Activated CD8-positive, alpha-beta T cell treated with anti-CD3 and anti-CD28 coated beads, Interleukin-2, amount 10 ng/mL, durations not matched to agents 7 days and 5 days (primary cell): Measurements from ENCODE around the gene BARHL2. TPM values are rescaled to one million over a fixed set of nuclear protein-coding genes. Genes with fewer than 3 reads are reported as not detected.

Experiments used
- ATAC-seq: fragments of 150-1000 bp; cut with Tn5 transposase; one replicate; pipeline ENCODE4 v1.10.0; 2021; ENCODE audit warnings: moderate library complexity
- CTCF ChIA-PET: fragments of 350-600 bp; sonication (Branson Sonifier 250); formaldehyde crosslinking; loops from one replicate; lab custom pipeline; 2021; ENCODE audit warnings: antibody characterized with exemption; lab: Charles Lee
- POLR2A ChIA-PET: fragments of 350-600 bp; sonication (Branson Sonifier 250); formaldehyde crosslinking; loops from one replicate; lab custom pipeline; 2021; ENCODE audit warnings: antibody characterized with exemption; lab: Charles Lee
- DNase-seq: peaks from one replicate; pipeline ENCODE4 v3.0.0-alpha.2; 2020
- H3K27ac Mint-ChIP-seq: one replicate; pipeline ENCODE4 v1.8.0; 2021; ENCODE audit warnings: mild to moderate bottlenecking, mixed read lengths
- H3K27me3 Mint-ChIP-seq: one replicate; pipeline ENCODE4 v1.8.0; 2021; ENCODE audit warnings: low read depth, mixed read lengths
- H3K36me3 Mint-ChIP-seq: one replicate; pipeline ENCODE4 v1.8.0; 2021; ENCODE audit warnings: low read depth, mixed read lengths
- H3K4me1 Mint-ChIP-seq: one replicate; pipeline ENCODE4 v1.8.0; 2021; ENCODE audit warnings: low read depth, mixed read lengths
- H3K4me3 Mint-ChIP-seq: one replicate; pipeline ENCODE4 v1.8.0; 2021; ENCODE audit warnings: mild to moderate bottlenecking, mixed read lengths
- H3K9me3 Mint-ChIP-seq: one replicate; pipeline ENCODE4 v1.8.0; 2022; ENCODE audit warnings: mixed read lengths; ENCODE audit not compliant: insufficient read depth
- total RNA-seq, 2 experiments: library from RNA; stranded (reverse); gene quantifications; one replicate each; pipeline ENCODE4 v1.2.3, GENCODE V29; 2021

Gene BARHL2
- total RNA-seq: not detected

DNA sequence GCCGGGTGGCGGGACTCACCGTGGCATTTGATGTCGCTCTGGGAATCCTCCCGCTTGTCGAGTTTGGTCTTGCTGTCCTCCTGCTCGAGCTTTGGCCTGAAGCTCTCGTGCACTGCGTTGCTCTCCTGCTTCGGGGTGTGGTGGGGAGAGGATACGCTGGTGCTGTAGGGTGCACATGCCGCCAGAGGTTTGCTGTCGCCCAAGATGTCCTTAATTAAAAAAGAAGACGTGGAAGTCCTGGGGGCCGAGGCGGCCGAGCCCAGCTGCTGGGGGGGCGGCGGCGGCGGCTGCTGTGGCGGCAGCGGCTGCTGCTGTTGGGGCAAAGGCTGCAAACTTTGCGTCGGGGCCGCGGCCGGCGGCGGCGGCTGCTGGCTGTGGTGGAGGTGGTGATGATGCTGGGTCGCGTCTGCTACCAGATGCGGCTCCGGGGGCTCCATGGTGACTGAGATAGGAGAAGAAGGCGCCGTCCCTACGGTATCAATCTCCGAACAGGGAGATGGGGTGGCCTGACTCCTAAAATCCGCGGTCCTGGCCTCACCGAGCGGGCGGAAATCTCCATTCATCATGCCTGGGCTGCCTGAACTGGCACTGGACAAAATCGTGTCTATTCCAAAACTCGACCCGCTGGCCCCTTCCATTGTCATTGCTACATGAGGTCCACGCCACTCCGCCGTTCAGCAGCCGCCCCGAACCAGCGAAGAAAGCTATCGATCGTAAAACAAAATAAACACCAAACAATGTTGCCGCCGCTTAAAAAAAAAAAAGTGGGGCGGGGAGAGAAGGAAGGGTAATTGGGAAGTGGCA, at the start of gene BARHL2:
TSS of gene BARHL2 (minus strand) at position 751 of the 804 bp plus-strand sequence. CDS start at position 644, 107 bp downstream.
- Mint-ChIP-seq H3K9me3 (no peaks in the 10 kb centered on the region), H3K27ac (peak within 1 kb of the TSS; percentile 82), H3K36me3 (peaks cover 23% of the 10 kb centered on the region), H3K4me3 (peak within 1 kb of the TSS; percentile 67), H3K4me1 (peaks cover 16% of the 10 kb centered on the region), H3K27me3 (peaks cover 82% of the 10 kb centered on the region)
- ATAC-seq (no peak), DNase-seq (no peak)
- CTCF ChIA-PET: interaction anchor here (3.3 kb wide), 1 partner anchor 12 kb away, joined by 12 read pairs; no protein-coding TSS in a partner anchor
- POLR2A ChIA-PET: interaction anchor here (0.9 kb wide), 1 partner anchor 9 kb away, joined by 4 read pairs; no protein-coding TSS in a partner anchor

GRCh38 chr1:90763930-90764329, 46.8 kb upstream of the BARHL2 start:
- no peaks in the 10 kb centered on the region for H3K36me3 Mint-ChIP-seq
- ChIA-PET CTCF (no interaction called here), POLR2A (no interaction called here)
- H3K4me3 Mint-ChIP-seq: no peak overlapping the region
- H3K27ac Mint-ChIP-seq: no peak overlapping the region
- DNase-seq (no peak), ATAC-seq (no peak)
- H3K9me3 Mint-ChIP-seq: no peaks in the 10 kb centered on the region
- H3K27me3 Mint-ChIP-seq: peaks cover 3% of the 10 kb centered on the region
- peaks cover 4% of the 10 kb centered on the region for H3K4me1 Mint-ChIP-seq

- POLR2A ChIA-PET: no interaction called here
- H3K4me1 Mint-ChIP-seq: peaks cover 4% of the 10 kb centered on the region
- peaks cover 3% of the 10 kb centered on the region for H3K27me3 Mint-ChIP-seq
- no peaks in the 10 kb centered on the region for H3K36me3 Mint-ChIP-seq
- no peak for ATAC-seq
- H3K4me3 Mint-ChIP-seq: no peak overlapping the region
- H3K27ac Mint-ChIP-seq: no peak overlapping the region
- DNase-seq: no peak
- H3K9me3 Mint-ChIP-seq: no peaks in the 10 kb centered on the region
- CTCF ChIA-PET: no interaction called here
These were observed 46.4 kb upstream of the BARHL2 start for GRCh38 chr1:90763506-90763905.

GRCh38 chr1:90761781-90762589, 44.9 kb upstream of the BARHL2 start:
- POLR2A ChIA-PET: no interaction called here
- Mint-ChIP-seq H3K36me3 (no peaks in the 10 kb centered on the region), H3K9me3 (no peaks in the 10 kb centered on the region), H3K4me3 (no peak overlapping the region), H3K27me3 (peaks cover under 1% of the 10 kb centered on the region), H3K27ac (no peak overlapping the region), H3K4me1 (peaks cover 4% of the 10 kb centered on the region)
- CTCF ChIA-PET: interaction anchor here (1.6 kb wide), 1 partner anchor 403 kb away, joined by 3 read pairs; no protein-coding TSS in a partner anchor
- ATAC-seq (no peak), DNase-seq (no peak)

DNA sequence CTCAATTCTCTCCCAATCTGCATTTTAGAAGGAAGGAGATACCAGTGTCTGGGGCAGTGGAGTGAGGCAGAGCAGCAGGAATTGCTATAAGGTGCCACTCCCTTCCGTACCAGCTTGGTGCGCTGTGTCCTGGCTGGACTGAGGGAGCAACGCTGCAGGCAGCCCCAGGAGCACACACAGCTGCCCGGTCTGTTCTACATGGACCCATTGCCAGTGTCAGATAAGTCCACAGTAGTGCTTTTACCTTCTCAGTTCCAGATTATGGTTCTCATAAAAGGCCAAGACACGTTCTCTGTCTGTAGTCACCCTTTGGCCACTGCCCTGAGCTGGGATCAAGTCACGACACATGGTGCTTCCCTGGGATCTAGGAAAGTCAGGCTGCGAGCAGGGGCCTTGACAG, 44.1 kb upstream of the BARHL2 start:
- Mint-ChIP-seq H3K27me3 (no peaks in the 10 kb centered on the region), H3K4me3 (no peak overlapping the region), H3K36me3 (no peaks in the 10 kb centered on the region), H3K4me1 (peaks cover 4% of the 10 kb centered on the region), H3K27ac (no peak overlapping the region), H3K9me3 (no peaks in the 10 kb centered on the region)
- ATAC-seq: no peak
- DNase-seq: no peak
- ChIA-PET CTCF (interaction anchor here (1.4 to 1.6 kb wide), 2 partner anchors 30 to 404 kb away, joined by 3 read pairs; no protein-coding TSS in a partner anchor), POLR2A (no interaction called here)

DNA sequence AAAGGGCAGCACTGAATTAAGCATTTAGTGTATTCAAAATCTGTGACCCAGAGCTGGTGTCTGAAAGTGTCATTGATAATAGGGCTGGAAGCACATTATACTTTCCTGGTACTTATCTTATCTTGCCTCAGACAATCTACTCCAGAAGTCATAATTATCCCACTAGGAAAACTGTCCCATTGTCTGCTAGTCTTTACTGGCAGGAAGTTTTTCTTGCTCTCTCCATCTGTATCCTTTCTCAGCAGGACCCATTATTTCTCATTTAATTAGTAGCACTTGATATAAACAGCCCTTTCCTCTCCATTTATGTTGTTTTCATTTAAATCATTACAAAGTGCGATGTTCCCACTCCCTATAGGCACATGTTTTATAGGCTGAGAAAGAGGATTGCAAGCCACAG, 36.5 kb upstream of the BARHL2 start:
- no peak overlapping the region for H3K4me3 Mint-ChIP-seq
- POLR2A ChIA-PET: no interaction called here
- no peaks in the 10 kb centered on the region for H3K4me1 Mint-ChIP-seq

GRCh38 chr1:90748668-90749067, 31.6 kb upstream of the BARHL2 start:
- H3K9me3 Mint-ChIP-seq: no peaks in the 10 kb centered on the region
- H3K4me3 Mint-ChIP-seq: no peak overlapping the region
- no peaks in the 10 kb centered on the region for H3K4me1 Mint-ChIP-seq
- DNase-seq (no peak), ATAC-seq (no peak)
- no peak overlapping the region for H3K27ac Mint-ChIP-seq
- H3K36me3 Mint-ChIP-seq: no peaks in the 10 kb centered on the region
- ChIA-PET POLR2A (no interaction called here), CTCF (no interaction called here)
- H3K27me3 Mint-ChIP-seq: peaks cover 27% of the 10 kb centered on the region

More for the DNA sequence above, 36.5 kb upstream of the BARHL2 start:
- H3K27me3 Mint-ChIP-seq: peaks cover 12% of the 10 kb centered on the region
- no peaks in the 10 kb centered on the region for H3K9me3 Mint-ChIP-seq
- H3K36me3 Mint-ChIP-seq: no peaks in the 10 kb centered on the region
- no peak for ATAC-seq
- CTCF ChIA-PET: no interaction called here
- DNase-seq: no peak
- no peak overlapping the region for H3K27ac Mint-ChIP-seq

- ChIA-PET CTCF (no interaction called here), POLR2A (no interaction called here)
- Mint-ChIP-seq H3K36me3 (no peaks in the 10 kb centered on the region), H3K27me3 (peaks cover 18% of the 10 kb centered on the region), H3K4me3 (no peak overlapping the region), H3K9me3 (no peaks in the 10 kb centered on the region), H3K27ac (no peak overlapping the region), H3K4me1 (no peaks in the 10 kb centered on the region)
- ATAC-seq: no peak
- DNase-seq: no peak
These were observed 29.8 kb upstream of the BARHL2 start for GRCh38 chr1:90746857-90747256.

DNA sequence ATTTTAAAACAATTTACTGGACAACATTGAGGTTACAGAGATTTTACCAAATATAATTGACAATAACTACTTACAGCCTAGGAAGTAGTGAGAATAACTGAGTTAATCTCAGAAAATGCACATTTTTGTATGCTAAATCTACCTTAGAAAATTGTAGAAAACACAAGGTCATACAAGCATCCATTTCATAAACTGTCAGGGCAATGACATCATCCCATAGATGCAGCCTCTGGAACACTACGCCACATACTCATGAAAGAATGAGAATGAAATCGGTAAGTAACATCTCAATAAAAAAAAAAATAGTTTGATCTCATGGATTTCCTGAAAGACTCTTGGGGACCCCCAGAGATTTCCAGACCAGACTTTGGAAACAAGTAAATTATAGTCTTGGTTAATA, 28.9 kb upstream of the BARHL2 start:
- Mint-ChIP-seq H3K27ac (no peak overlapping the region), H3K4me1 (no peaks in the 10 kb centered on the region), H3K36me3 (no peaks in the 10 kb centered on the region), H3K27me3 (peaks cover 22% of the 10 kb centered on the region), H3K4me3 (no peak overlapping the region), H3K9me3 (no peaks in the 10 kb centered on the region)
- ChIA-PET CTCF (no interaction called here), POLR2A (no interaction called here)
- ATAC-seq: no peak
- no peak for DNase-seq

GRCh38 chr1:90732136-90732535, 15.0 kb upstream of the BARHL2 start:
- H3K36me3 Mint-ChIP-seq: peaks cover 3% of the 10 kb centered on the region
- ChIA-PET CTCF (interaction anchor here (1.3 to 4.9 kb wide), 2 partner anchors 12 to 233 kb away, joined by 4 to 38 read pairs; no protein-coding TSS in a partner anchor), POLR2A (no interaction called here)
- no peak overlapping the region for H3K27ac Mint-ChIP-seq
- ATAC-seq (no peak), DNase-seq (no peak)
- H3K9me3 Mint-ChIP-seq: peaks cover 4% of the 10 kb centered on the region
- no peak overlapping the region for H3K4me3 Mint-ChIP-seq
- H3K27me3 Mint-ChIP-seq: peaks cover 64% of the 10 kb centered on the region
- peaks cover 22% of the 10 kb centered on the region for H3K4me1 Mint-ChIP-seq

DNA sequence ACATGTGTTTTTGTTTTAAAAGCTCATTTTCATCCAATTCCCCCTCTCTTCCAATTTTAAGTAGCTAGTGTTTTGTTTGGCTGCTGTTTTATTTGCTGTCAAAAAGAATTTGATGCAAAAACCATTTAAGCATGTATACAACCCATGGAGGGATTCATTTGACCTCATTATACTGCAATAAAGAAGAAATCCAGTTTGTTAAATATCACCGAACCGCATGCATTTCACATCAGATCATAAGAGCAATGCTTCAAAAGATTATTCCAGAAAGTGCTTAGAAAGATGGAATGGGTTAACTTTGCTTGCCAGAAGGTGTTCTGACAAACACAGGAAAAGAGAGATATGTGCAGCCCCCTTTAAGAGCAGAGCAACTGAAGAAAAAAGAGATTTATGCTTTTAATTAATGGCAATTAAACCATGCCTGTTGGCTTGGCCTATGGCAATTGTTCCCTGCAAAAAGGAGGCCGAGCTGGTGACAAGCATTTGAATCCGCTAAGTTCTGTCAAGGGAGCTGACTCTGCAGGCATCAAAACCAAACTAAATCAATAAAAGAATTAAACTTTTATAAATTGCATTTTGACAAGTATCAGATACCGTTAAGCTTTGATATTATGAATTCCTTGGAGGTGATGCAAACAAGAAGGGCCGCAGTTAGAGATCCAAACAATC, 14.4 kb upstream of the BARHL2 start:
- Mint-ChIP-seq H3K27ac (no peak overlapping the region), H3K4me3 (no peak overlapping the region), H3K4me1 (peaks cover 24% of the 10 kb centered on the region), H3K36me3 (peaks cover 5% of the 10 kb centered on the region), H3K9me3 (peaks cover 6% of the 10 kb centered on the region), H3K27me3 (peaks cover 67% of the 10 kb centered on the region)
- DNase-seq (no peak), ATAC-seq (no peak)
- CTCF ChIA-PET: interaction anchor here (0.7 to 4.9 kb wide), 5 partner anchors 11 to 434 kb away, joined by 3 to 38 read pairs (median 4); no protein-coding TSS in a partner anchor
- POLR2A ChIA-PET: no interaction called here
